HG03159 (cell line): ENCODE measurements around the gene MAGI1.
"Not testable (repeated sequence)": the region's sequence is repeated elsewhere in the genome, so short reads cannot be mapped to it uniquely, and the experiment has no call there.

Experiments
- ATAC-seq: cut with Tn5 transposase; IDR thresholded peaks from one replicate; pipeline ENCODE4 v1.9.1; 2021; ENCODE audit warnings: mild to moderate bottlenecking, moderate library complexity; ENCODE audit not compliant: unreplicated experiment

The MAGI1 gene

DNA sequence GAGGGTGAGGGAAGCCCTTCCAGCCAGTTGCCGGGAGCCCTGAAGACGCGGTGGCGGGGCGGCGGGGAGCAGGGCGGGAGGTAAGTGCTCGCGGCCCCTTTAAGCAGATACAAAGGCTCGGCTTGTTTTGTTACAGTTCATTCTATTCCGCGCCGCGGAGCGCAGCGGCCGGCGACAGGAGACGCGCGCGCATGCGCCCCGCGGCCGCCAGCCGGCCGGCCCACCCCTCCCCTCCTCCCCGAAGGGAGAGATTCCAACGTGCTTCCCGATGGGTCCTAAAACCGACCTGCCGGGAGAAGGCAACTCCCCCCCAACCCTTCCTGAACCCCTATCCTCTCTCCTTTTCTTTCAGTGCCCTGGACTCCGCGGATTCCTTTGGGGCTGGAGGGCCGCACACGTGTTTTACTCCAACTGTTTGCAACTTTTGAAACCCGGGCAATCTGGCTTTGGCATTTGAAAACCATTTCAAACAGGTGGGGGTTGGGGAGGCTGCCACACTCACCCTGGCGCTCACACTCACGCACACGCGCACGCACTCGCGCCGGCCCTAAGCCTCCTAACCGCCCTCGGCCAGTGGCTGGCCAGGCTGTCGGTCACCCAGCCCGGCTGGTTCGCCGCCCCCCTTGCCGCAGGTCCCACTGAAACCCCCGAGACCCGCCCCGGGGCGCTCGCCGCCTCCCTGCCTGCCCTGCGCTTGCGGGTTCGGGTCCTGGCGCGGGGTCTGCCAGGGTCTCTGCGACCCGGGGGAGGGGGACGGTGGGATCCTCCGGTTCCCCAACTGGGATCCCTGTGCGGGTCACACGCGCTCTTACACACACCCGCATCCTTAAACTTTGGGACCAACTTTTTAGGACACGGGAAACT, at the start of gene MAGI1:
TSS of gene MAGI1 (minus strand) at position 193 of the 864 bp plus-strand sequence. CDS start 610 bp downstream, outside the sequence.
- peak; percentile 68 for ATAC-seq

DNA sequence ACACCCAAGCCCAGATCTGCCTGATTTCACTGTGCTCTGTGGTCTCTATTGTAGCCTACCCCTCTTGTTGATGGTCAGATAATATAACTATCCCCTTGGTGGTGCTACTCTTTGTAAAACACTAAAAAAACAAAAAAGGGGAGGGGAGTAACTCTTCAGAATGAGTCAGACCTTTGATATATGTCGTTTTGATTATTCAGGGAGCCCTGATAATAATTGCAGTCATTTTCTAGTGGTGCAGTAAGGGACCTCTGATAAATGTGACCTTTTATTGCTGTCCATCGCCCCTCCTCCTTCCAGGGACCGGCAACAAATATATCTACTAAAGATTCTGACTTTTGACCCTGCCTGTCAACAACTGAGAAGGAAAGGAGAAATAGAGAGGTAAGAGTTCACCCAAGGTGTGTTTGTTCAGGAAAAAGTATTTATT, 45.1 kb upstream of the MAGI1 start:
- no peak for ATAC-seq

DNA sequence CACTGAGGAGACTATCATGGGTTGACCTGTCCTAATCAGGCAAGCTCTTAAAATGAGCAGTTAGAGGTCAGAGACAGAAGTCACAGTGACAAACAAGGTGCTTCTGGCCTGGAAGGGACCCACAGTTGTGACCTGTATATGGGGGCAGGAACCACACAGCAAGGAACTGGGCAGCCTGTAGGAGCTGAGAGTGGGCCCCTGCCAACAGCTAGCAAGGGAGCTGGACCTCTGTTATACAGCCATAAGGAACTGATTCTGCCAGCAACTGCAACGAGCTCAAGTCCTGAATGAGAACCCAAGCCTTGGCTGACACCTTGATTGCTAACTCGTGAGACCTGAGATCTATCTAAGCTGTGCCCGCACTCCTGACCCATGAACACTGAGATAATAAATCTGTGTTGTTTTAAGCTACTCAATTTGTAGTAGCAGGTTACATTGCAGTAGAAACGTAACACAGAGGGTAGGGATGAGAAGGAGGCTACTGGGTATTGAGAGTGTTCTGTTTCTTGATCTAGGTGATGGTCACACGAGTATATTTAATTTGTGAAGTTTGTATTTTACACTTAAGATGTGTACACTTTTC, 44.5 kb upstream of the MAGI1 start:
- no peak for ATAC-seq

DNA sequence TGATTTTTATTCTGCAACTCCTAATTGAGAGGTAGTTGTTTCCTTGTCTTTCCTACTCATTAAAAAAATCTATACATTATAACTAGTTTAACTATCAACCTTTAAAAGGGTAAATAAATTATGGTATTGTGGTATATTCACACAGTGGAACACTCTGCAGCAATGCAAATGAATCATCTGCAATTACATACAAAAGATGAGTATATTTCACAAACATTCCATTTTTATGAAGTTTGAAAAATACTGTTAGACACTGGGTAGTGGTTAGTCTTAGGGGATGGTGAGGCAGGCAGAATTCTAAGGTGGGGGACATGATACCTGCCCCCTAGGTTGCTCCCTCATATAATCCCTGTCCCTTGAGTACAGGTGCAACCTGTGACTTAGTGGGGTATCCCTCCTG, 44.0 kb upstream of the MAGI1 start:
- no peak for ATAC-seq

DNA sequence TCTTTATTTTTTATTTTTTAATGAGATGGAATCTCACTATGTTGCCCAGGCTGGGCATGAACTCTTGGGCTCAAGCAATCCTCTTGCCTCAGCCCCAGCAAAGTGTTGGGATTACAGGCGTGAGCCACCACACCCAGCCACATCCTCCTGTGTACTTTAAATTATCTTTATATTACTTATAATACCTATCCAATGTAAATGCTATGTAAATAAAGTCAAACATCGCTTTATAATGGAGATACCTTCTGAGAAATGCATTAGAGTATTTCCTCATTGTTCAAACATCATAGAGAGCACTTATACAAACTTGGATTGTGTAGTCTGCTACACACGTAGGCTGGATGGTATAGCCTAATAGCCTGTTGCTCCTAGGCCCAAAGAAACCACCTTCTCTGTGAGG, 41.4 kb upstream of the MAGI1 start:
- ATAC-seq, result no peak

DNA sequence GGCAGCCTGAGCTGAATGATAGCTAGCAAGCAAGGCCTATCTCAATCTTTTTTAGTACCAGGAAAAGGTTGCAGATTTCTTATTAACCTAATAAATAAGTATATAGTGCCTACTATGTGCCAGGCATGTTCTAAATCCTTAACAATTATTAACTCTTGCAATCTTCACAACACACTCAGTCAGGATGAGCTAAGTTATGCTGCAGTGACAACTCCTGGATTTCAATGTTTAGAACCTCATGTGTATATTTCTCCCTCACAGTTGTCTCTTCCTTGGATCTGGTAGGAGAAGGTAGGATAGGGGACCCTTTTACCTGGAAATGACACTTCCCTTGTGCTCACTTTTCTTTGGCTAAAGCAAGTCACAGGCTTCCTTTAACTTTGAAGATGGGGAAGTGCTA, 39.3 kb upstream of the MAGI1 start:
- ATAC-seq, result no peak

DNA sequence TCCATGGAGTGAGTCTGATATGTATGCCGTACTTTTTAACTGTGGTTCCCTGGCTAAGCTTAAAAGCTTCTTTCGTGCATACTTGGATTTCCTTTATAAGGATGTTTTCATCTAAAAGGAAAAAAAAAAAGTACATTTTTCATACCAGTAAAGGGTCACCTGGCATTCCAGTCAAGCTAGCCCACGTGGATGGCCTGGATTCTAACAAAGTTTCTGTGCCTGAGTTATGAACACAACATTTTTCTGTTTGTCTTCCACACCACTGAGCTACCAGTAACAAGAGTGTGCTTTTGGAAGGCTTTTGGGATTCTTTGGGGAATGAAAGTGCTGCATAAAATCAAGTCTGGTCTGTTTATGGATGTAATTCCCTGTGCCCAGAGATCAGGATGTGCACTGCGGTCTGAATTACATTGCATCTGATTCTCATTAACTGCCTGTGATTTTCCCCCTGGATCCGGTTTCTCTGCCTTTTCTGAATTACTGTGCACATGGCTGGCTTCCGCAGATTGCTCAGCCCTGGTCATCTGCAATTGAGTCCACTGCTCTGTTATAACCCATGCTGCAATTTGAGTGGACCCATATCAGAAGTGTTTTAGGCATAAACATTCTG, 38.2 kb upstream of the MAGI1 start:
- no peak for ATAC-seq

DNA sequence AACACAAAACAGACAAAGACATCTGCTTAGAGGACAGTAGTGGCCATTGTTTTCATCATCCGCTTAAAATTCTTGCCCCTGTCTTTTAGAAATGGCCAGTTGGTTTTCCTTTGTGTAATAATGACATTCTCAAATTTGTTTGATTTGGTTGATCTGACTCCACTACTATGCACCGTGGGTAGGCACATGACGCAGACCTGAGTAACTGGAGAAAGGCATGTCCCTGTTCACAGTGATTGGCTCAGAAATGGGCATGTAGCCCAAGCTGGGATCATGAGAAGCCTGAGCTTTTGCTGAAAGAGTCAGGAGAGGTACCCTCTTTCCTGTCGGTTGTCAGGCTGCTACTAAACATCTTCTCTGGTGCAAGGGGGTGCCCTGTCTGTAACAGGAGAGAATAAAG, 36.6 kb upstream of the MAGI1 start:
- no peak for ATAC-seq

DNA sequence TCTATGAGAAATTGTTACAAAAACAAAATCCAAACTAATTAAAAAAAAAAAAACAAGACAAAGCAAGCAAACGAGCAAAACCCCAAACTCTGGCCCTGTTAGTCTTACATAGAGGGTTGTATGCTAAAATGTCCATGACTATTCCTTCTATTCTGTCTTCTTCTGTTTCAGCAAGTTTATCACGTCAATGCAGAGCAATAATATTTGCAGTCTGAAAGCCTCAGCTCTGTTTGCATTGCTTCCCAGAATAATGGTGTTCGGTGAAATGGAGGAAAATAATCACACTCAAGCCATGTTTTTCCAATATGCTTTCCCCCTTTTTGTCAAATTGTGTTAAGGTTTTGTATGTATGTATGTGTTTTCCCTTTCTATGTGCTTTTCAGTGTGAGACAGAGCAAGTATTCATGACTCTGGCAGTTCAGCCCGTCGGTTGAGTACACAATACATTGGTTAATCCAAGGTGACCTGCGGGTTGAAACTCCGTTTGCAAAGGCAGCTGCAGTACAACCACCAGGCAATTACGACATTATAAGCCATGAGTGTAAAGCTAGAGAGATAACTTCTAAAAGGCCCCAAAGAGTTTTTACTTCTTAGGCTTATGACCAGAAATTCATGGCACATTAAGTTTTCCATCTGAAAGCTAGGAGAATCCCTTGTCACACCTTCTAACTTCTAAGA, 34.9 kb upstream of the MAGI1 start:
- ATAC-seq, result no peak

DNA sequence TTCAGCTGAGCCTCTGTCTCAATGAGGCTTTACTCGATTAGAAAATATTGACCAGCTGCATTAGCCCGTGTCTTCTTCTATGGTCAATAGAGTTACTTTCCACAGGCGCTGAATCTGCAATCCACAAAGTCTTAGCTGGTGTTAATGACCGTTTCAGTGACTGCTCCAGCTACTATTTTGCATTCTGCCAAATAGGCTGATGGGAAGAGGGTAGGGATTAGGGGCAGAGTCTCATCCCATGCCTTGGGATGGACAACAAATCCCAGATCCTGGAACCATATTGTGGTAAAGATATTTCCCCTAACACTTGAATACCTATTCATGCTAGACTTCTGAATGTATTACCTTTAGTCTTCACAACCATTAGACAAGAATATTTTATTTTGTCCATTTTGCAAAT, 29.5 kb upstream of the MAGI1 start:
- no peak for ATAC-seq

DNA sequence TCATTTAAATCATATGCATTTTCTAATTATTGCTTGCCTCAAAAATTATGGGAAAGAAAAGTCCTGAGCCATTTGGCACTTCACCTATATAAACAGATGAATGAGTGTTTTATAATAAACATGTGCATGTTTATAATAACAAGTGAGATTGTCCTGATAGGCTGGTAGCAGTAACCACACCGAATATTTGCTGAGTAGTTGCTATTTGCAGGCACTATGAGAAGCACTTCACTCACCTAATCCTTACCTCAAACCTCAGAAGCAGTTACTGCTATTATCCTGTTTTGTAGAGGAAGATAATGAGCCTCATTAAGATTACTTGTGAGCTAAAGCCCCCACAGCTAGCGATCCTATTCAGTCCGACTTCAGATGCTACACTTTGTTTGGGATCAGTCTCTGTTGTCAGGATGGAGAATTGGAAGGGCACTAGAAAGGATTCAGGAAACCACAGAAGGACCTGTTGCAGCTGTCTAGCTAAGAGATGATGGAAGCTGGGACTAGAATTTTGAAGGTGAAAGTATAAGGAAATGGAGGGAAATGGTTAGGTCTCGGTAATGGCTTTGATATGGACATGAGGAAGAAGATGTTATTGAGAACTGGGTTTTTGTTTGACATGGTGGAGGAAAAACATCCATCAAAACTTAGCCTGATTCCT, 28.4 kb upstream of the MAGI1 start:
- ATAC-seq, result no peak

DNA sequence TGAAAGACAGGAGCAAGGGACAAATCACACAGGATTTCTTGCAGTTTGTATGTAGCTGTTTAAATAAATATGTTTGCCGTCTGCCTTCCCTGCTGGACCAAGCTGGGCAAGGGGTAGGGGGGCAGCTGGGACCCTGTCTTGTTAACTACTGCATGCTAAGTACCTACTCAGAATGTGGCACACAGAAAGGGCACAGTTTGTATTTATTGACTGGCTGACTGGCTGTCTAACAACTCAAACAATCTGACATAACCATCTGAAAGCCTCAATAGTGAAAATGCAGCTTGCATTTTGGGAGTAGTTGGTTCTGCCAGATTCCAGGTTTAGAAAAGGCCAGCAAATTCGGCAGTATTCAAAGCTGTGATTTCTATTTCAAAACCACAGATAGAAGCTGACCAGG, 16.6 kb upstream of the MAGI1 start:
- ATAC-seq, result no peak

DNA sequence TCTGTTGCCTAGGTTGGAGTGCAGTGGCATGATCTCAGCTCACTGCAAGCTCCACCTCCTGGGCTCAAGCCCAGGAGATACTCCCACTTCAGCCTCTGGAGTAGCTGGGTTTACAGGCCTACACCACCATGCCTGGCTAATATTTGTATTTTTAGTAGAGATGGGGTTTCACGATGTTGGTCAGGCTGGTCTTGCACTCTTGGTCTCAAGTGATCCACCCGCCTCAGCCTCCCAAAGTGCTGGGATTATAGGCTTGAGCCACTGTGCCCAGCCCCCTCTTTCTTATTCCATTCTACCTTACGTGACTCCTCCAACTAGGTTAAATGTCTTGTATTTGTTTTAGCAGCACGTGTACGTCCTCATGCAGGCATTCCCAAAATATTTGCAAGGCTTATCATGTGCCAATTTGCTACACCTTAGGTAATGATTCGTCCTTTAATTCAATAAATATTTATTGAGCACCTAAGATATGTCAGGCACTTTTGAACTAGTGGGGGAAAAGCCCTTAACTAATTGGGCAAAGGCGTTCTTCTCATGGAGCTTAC, 14.9 kb upstream of the MAGI1 start:
- ATAC-seq, result no peak

DNA sequence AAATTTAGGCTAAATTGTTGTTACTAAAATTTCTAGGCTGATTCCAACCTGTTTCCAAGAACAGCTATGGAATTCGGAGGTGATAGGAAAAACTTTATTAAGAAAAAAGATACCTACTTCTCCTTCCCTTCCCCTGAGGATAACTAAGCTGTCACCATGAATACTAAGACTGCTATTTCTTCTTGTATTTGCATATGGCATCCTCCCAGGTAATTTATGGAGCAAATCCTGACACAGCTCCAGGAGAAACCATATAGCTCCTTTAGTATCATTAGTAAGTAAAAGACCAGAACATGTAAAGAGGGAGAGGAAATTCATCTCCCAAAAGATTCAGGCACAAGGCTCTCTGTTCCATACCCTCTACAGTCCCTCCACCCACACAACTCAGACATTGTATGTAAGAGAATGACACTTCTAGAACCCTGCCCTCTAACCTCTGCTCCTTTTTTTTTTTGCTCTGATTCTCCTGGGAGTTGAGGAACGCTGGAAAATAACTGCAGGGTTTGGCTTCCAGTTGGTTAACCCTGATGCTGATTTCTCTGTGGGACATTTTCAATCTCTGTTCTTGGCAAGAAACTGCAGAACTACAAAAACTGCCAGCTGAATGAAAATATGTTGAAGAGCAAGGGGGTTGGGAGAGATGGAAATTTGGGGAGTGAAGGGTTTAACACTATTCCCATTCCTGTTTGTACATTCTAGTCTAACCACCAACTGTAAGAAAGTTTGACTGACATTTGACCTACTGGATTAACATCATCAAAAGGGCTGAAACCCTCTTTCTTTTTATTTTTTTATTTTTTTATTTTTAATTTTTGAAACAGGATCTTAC, 14.2 kb upstream of the MAGI1 start:
- no peak for ATAC-seq

DNA sequence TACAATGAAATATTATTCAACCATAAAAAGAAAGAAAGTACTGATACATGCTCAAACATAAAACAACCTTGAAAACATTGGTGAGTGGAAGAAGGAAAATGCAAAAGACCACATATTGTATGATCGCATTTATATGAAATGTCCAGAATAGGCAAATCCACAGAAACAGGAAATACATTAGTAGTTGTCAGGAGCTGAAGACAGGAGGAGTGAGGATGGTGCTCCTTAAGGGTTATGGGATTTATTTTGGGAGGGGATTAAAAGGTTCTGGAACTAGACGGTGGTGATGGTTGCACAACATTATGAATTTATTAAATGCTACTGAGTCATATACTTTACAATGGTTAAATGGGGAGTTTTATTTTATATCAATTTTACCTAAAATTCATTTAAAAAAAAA, 12.1 kb upstream of the MAGI1 start:
- no peak for ATAC-seq

DNA sequence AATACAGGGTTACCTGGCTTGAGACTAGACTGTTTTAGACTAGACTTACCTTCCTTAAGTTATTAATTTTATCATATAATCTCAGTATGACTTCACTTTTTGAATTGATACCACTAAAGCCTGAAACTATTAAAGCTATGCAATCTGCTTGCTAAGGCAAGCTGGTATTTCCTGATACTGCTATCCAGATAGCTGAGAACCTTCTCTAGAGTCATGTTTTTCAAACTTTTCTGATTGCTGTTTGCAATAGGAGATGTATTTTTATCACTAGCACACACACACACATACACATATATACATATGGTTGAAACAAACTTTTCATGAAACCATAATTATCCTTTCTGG, 9.3 kb upstream of the MAGI1 start:
- ATAC-seq, result no peak

DNA sequence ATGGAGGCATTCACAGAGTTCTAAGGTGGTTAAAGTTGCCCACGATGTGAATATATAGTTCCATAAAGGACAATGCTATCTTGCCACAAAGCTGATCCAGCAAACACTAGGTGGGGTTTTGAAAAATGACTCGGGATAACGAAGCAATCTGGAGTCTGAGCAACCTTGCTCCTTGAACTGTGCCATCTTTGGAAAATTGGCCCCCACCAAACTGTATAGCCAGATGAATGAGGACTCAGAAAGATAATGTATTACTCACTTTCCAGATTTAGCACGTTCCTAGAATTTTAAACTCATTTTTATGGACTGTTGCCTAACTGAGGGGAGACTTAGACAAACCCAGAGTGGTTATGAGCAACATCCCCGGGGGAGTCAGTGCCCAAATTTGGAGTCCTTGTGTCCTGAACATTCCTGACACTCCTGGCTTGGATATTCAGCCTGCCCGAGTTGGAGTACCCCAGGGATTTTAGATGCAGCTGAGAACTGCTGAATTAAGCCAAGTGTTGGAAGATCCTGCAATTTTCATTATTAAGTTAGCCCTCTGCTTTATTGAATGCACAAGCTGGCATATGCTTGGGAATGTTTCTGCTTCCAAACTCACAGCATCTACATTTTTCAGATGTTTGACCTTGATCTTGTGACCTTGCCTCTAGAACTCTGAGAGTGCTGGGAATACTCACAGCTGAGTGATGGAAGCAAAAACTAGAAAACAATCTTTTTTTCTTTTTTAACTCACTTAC, 8.8 kb upstream of the MAGI1 start:
- no peak for ATAC-seq

DNA sequence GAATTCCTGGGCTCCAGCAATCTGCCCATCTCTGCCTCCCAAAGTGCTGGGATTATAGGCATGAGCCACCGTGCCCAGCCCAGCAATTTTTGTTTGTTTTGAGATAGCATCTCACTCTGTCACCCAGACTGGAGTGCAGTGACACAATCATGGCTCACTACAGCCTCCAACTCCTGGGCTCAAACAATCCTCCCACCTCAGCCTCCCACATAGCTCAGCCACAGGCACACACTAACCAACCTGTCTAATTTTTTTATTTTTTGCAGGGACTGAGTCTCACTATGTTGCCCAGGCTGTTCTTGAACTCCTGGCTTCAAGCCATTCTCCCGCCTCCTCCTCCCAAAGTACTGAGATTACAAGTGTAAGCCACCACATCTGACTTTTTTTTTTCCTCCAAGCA, 7.6 kb upstream of the MAGI1 start:
- not testable (repeated sequence) for ATAC-seq

DNA sequence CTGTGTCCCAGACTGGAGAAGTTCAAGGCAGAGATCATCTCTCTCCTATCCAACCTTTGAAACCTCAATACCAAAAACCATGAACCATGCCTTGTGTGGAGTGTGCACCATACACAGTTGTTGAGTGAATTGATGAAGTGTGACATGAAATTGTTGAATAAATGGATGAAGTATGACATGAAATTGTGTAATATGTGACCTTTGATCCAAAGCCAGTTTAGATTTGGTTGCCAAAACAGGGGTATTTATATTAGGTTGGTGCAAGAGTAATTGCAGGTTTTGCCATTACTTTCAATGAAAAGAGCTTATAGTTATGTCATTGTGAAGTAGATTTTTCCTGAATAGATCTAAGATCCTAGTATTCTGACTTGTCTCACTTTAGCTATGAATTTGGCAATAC, 3.1 kb upstream of the MAGI1 start:
- no peak for ATAC-seq
